ENCODE results near the gene SRGAP2C.
"Not testable (repeated sequence)": the region's sequence is repeated elsewhere in the genome, so short reads cannot be mapped to it uniquely, and the experiment has no call there.

DNA sequence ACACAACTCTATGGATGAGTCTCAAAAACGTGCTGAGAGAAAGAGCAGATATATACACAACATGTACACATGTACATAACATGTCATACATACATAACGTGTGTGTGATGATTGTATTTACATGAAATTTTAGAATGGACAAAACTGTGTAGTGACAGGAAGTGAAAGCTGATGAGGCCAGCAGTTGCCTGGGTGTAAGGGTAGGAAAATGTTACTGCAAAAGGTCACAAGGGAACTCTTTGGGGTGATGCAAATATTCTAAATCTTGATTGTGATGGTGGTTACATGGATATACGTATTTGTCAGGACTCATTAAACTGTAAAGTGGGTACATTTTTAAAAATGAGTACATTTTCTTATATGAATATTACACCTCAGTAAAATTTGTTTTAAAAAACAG, 236.7 kb downstream of the SRGAP2C start:
- TF ChIP-seq POLR2A, EP300, POLR2AphosphoS5 (IDR thresholded peaks at IDR 0.05): not testable (repeated sequence)
- TF ChIP-seq, protein P1, sequence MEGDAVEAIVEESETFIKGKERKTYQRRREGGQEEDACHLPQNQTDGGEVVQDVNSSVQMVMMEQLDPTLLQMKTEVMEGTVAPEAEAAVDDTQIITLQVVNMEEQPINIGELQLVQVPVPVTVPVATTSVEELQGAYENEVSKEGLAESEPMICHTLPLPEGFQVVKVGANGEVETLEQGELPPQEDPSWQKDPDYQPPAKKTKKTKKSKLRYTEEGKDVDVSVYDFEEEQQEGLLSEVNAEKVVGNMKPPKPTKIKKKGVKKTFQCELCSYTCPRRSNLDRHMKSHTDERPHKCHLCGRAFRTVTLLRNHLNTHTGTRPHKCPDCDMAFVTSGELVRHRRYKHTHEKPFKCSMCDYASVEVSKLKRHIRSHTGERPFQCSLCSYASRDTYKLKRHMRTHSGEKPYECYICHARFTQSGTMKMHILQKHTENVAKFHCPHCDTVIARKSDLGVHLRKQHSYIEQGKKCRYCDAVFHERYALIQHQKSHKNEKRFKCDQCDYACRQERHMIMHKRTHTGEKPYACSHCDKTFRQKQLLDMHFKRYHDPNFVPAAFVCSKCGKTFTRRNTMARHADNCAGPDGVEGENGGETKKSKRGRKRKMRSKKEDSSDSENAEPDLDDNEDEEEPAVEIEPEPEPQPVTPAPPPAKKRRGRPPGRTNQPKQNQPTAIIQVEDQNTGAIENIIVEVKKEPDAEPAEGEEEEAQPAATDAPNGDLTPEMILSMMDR (IDR thresholded peaks at IDR 0.05): not testable (repeated sequence)
